Suprapubic skin (tissue), 4 donors: ENCODE results near the gene PLEKHH1. TPM values are rescaled to one million over a fixed set of nuclear protein-coding genes. Genes with fewer than 3 reads are reported as not detected.

Source experiments
- DNase-seq, 2 donors: peaks; one replicate each; pipeline ENCODE4 v3.0.0-alpha.2; 2019; ENCODE audit warnings: low spot score in 2 of 2
- H3K27ac ChIP-seq: fragments of 200-600 bp; sonication (generic); one replicate; pipeline ENCODE4 v1.5.1; 2019
- H3K27me3 ChIP-seq: fragments of 200-600 bp; sonication (generic); one replicate; pipeline ENCODE4 v1.5.1; 2019
- H3K36me3 ChIP-seq: fragments of 200-600 bp; sonication (generic); one replicate; pipeline ENCODE4 v1.5.1; 2019
- H3K4me1 ChIP-seq: fragments of 200-600 bp; sonication (generic); one replicate; pipeline ENCODE4 v1.5.1; 2019
- H3K4me3 ChIP-seq: fragments of 200-600 bp; sonication (generic); one replicate; pipeline ENCODE4 v1.5.1; 2019; ENCODE audit warnings: mild to moderate bottlenecking
- H3K9me3 ChIP-seq: fragments of 200-600 bp; sonication (generic); one replicate; pipeline ENCODE4 v1.5.1; 2019
- CTCF ChIP-seq, 2 donors: fragments of 200-600 bp in 1 of 2; fragments of 450-650 bp in 1 of 2; sonication (generic) in 1 of 2; IDR thresholded peaks; one replicate each; pipeline ENCODE4 v1.5.1; 2016 to 2019; ENCODE audit warnings: antibody characterized with exemption in 2 of 2, mild to moderate bottlenecking in 1 of 2, moderate library complexity in 1 of 2
- EP300 ChIP-seq: sonication (generic); formaldehyde crosslinking; IDR thresholded peaks from one replicate; pipeline ENCODE4 v1.6.1; 2017; ENCODE audit warnings: antibody characterized with exemption
- POLR2A ChIP-seq, 2 donors: fragments of 450-650 bp; IDR thresholded peaks; one replicate each; pipeline ENCODE4 v1.6.1; 2017; ENCODE audit warnings: antibody characterized with exemption in 2 of 2, mild to moderate bottlenecking in 2 of 2, moderate library complexity in 2 of 2
- POLR2AphosphoS5 ChIP-seq, 3 donors: sonication (generic); formaldehyde crosslinking; IDR thresholded peaks; one replicate each; pipeline ENCODE4 v1.6.1; 2017; ENCODE audit warnings: antibody characterized with exemption in 3 of 3
- WGBS: methylation state at CpG from one replicate; pipeline ENCODE4 v1.1.5; 2018; 5-methylcytosine and 5-hydroxymethylcytosine counted together
- total RNA-seq, 4 donors: library from RNA; depleted of rRNA; stranded (reverse); fragments of >200 nt; gene quantifications; one replicate each; pipeline ENCODE4 v1.1.0, GENCODE V29; 2016

Gene PLEKHH1
- total RNA-seq, 4 donors from 2014 or later = 15.3 to 75.6 (median 23.7) TPM

DNA sequence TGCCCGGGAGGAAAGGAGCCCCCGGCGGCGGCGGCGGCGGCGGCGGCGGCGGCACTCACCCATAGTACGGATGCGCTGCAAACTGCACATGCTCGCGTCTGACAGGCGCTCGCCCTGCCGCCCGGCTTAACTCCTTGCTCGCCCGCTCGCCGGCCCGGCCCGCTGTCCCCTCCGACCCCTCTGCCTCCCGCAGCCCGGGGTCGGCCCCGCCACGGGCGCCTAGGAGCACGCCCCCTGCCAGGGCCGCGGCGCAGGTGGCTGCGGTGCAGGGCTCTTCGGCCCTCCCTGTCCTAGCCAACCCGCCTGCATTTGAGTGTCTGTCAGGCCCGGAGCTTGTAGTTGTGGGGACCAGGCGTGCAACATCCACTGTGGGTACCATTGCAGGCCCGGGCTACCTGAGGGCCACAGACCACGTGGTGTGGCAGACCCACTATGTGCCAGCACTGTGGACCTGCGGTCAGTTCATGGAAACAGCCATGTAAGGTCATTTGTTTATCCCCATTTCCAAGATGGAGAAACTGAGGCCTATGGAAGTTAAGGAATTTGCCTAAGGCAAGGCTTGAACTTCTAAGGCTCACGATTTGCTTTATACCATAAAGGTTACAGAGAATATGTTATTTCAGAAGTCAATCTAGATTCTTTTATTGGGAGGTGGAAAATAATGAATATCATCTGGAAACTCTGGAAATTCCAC is 17.6 kb upstream of the PLEKHH1 start:
- H3K9me3 ChIP-seq = no peaks in the 10 kb centered on the region
- DNase-seq = peak in 1 of 2 donors; percentile 60
- H3K4me3 ChIP-seq = peak overlapping the region; percentile 94
- H3K27ac ChIP-seq = no peak overlapping the region
- WGBS = 39% methylated on average over 5 of the region's 45 CpGs
- TF ChIP-seq POLR2A (IDR thresholded peaks at IDR 0.05) = no peak
- no peak for TF ChIP-seq POLR2AphosphoS5 (IDR thresholded peaks at IDR 0.05)
- TF ChIP-seq EP300 = no peak
- TF ChIP-seq CTCF (IDR thresholded peaks at IDR 0.05) = no peak
- H3K27me3 ChIP-seq = peaks cover 10% of the 10 kb centered on the region
- no peaks in the 10 kb centered on the region for H3K36me3 ChIP-seq
- peaks cover 24% of the 10 kb centered on the region for H3K4me1 ChIP-seq

DNA sequence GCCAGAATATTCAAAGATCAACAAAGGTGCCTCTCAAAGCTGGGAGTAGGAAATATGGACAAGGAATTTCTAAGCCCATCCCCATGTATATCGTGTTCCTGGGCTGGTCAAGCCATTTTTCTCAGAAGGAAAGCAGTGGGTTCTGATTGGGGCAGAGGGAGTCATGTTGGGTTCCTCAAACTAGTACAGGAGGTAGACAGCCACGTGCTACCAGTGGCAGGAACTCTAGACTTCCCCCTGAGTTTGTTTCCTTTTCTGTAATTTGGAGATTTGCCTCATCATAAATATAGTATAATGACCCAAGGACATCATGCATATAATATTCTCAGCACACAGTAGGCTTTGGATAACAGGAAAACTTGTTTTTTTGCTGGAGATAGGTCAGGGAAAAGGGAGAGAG is 16.4 kb upstream of the PLEKHH1 start:
- H3K4me1 ChIP-seq = peaks cover 24% of the 10 kb centered on the region
- no peak overlapping the region for H3K27ac ChIP-seq
- 35% methylated on average over 2 of the region's 2 CpGs for WGBS
- H3K9me3 ChIP-seq = no peaks in the 10 kb centered on the region
- H3K27me3 ChIP-seq = peaks cover 10% of the 10 kb centered on the region
- TF ChIP-seq EP300 = no peak
- no peak for TF ChIP-seq POLR2A (IDR thresholded peaks at IDR 0.05)
- TF ChIP-seq CTCF (IDR thresholded peaks at IDR 0.05) = no peak
- no peak for TF ChIP-seq POLR2AphosphoS5 (IDR thresholded peaks at IDR 0.05)
- H3K4me3 ChIP-seq = no peak overlapping the region
- no peaks in the 10 kb centered on the region for H3K36me3 ChIP-seq
- no peak for DNase-seq

DNA sequence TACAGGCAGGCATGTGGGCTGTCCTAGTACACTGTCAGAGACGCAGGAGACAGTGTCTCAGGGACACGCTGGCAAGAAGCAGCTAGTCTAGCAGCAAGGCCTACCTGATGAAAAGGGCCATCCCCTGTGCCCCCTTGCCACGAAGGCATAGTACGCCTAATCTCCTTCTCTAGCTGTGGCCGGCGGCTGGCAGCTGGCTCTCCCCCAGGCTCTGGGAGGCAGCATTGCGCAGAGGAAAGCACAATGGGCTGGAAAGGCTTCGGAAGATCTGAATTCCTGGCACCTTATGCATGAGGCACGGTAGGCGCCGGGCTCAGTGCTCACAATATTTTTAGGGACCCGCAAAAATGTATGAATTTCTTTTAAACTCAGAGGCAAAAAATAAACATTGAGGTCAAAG is 16.0 kb upstream of the PLEKHH1 start:
- WGBS = 20% methylated on average over 12 of the region's 12 CpGs
- peaks cover 10% of the 10 kb centered on the region for H3K27me3 ChIP-seq
- H3K4me1 ChIP-seq = peaks cover 24% of the 10 kb centered on the region
- H3K27ac ChIP-seq = no peak overlapping the region
- H3K9me3 ChIP-seq = no peaks in the 10 kb centered on the region
- no peak for DNase-seq
- no peak overlapping the region for H3K4me3 ChIP-seq
- TF ChIP-seq POLR2AphosphoS5 (IDR thresholded peaks at IDR 0.05) (no peak), CTCF (IDR thresholded peaks at IDR 0.05) (no peak), POLR2A (IDR thresholded peaks at IDR 0.05) (no peak), EP300 (no peak)
- H3K36me3 ChIP-seq = no peaks in the 10 kb centered on the region

GRCh38 chr14:67519406-67519805 is 13.7 kb upstream of the PLEKHH1 start:
- Histone ChIP-seq H3K9me3 (no peaks in the 10 kb centered on the region), H3K4me1 (peaks cover 16% of the 10 kb centered on the region), H3K4me3 (no peak overlapping the region), H3K36me3 (no peaks in the 10 kb centered on the region), H3K27ac (no peak overlapping the region), H3K27me3 (peaks cover 10% of the 10 kb centered on the region)
- WGBS = 92% methylated on average over 5 of the region's 5 CpGs
- DNase-seq = no peak
- TF ChIP-seq POLR2AphosphoS5 (IDR thresholded peaks at IDR 0.05) = no peak
- no peak for TF ChIP-seq CTCF (IDR thresholded peaks at IDR 0.05)
- no peak for TF ChIP-seq POLR2A (IDR thresholded peaks at IDR 0.05)
- TF ChIP-seq EP300 = no peak

DNA sequence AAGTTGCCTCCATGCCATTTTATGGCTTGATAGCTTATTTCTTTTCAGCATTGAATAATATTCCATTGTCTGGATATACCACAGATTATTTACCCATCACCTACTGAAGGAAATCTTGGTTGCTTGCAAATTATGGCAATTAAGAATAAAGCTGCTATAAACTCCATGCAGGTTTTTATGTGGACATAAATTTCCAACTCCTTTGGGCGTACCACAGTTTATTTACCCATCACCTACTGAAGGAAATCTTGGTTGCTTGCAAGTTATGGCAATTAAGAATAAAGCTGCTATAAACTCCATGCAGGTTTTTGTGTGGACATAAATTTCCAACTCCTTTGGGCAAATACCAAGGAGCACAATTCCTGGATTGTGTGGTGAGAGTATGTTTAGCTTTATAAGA is 12.6 kb upstream of the PLEKHH1 start:
- H3K4me1 ChIP-seq = peaks cover 16% of the 10 kb centered on the region
- peaks cover 10% of the 10 kb centered on the region for H3K27me3 ChIP-seq
- H3K4me3 ChIP-seq = no peak overlapping the region
- H3K36me3 ChIP-seq = no peaks in the 10 kb centered on the region
- DNase-seq = no peak
- H3K27ac ChIP-seq = no peak overlapping the region
- TF ChIP-seq POLR2A (IDR thresholded peaks at IDR 0.05) (no peak), POLR2AphosphoS5 (IDR thresholded peaks at IDR 0.05) (no peak)
- H3K9me3 ChIP-seq = no peaks in the 10 kb centered on the region
- 97% methylated on average over 1 of the region's 1 CpG for WGBS
